IPS-18a (cell line): Measurements from ENCODE around the gene CLEC19A.
"Not testable (repeated sequence)": the region's sequence is repeated elsewhere in the genome, so short reads cannot be mapped to it uniquely, and the experiment has no call there.

Experiments used
- H3K27ac ChIP-seq: one replicate; pipeline ENCODE4 v1.5.1; 2013; ENCODE audit warnings: low read length
- H3K27me3 ChIP-seq: one replicate; pipeline ENCODE4 v1.6.1; 2013; ENCODE audit warnings: mild to moderate bottlenecking, low read length; ENCODE audit not compliant: control insufficient read depth, insufficient read depth
- H3K36me3 ChIP-seq: one replicate; pipeline ENCODE4 v1.6.1; 2013; ENCODE audit warnings: low read depth, low read length; ENCODE audit not compliant: control insufficient read depth
- H3K4me1 ChIP-seq: one replicate; pipeline ENCODE4 v1.6.1; 2013; ENCODE audit warnings: low read depth, low read length; ENCODE audit not compliant: control insufficient read depth
- H3K4me3 ChIP-seq: one replicate; pipeline ENCODE4 v1.5.1; 2013; ENCODE audit warnings: low read length
- H3K9ac ChIP-seq: one replicate; pipeline ENCODE4 v1.6.1; 2013; ENCODE audit warnings: mild to moderate bottlenecking, low read length, moderate library complexity
- H3K9me3 ChIP-seq: one replicate; pipeline ENCODE4 v1.6.1; 2013; ENCODE audit warnings: low read depth, low read length; ENCODE audit not compliant: control insufficient read depth

CLEC19A gene

GRCh38 chr16:19304750-19305149 is 19.2 kb downstream of the CLEC19A start:
- no peak overlapping the region for H3K9ac ChIP-seq
- H3K9me3 ChIP-seq, result no peaks in the 10 kb centered on the region
- H3K27ac ChIP-seq, result no peak overlapping the region
- H3K27me3 ChIP-seq, result no peaks in the 10 kb centered on the region
- no peaks in the 10 kb centered on the region for H3K4me1 ChIP-seq
- H3K4me3 ChIP-seq, result no peak overlapping the region
- H3K36me3 ChIP-seq, result no peaks in the 10 kb centered on the region

DNA sequence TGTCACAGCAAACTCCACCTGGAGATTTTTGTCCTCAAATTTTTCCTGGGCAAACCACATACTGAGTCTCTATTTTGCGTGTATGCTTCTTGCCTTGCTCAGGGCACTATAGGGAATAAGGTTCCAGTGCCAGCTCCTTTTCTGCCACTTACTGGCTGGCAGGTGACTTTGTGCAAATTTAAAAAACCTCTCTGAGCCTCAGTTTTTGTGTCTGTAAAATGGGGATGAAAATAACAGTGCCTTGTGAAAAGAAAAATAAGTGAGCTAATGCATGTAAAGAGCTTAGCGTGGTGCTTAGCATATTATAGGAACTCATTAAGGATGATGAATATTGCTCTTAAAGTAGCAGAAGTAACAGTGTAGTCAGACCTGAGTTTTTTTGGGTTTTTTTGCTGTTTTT is 19.9 kb downstream of the CLEC19A start:
- H3K9ac ChIP-seq, result no peak overlapping the region
- H3K27me3 ChIP-seq, result no peaks in the 10 kb centered on the region
- no peak overlapping the region for H3K4me3 ChIP-seq
- H3K36me3 ChIP-seq, result no peaks in the 10 kb centered on the region
- H3K27ac ChIP-seq, result no peak overlapping the region
- no peaks in the 10 kb centered on the region for H3K4me1 ChIP-seq
- no peaks in the 10 kb centered on the region for H3K9me3 ChIP-seq

- H3K27ac ChIP-seq, result no peak overlapping the region
- H3K9ac ChIP-seq, result no peak overlapping the region
- H3K4me3 ChIP-seq, result no peak overlapping the region
- no peaks in the 10 kb centered on the region for H3K27me3 ChIP-seq
- H3K36me3 ChIP-seq, result no peaks in the 10 kb centered on the region
- no peaks in the 10 kb centered on the region for H3K4me1 ChIP-seq
- no peaks in the 10 kb centered on the region for H3K9me3 ChIP-seq
Measured at GRCh38 chr16:19307587-19308241, 22.2 kb downstream of the CLEC19A start.

GRCh38 chr16:19308392-19308791 is 22.9 kb downstream of the CLEC19A start:
- no peaks in the 10 kb centered on the region for H3K27me3 ChIP-seq
- no peak overlapping the region for H3K27ac ChIP-seq
- no peak overlapping the region for H3K4me3 ChIP-seq
- no peaks in the 10 kb centered on the region for H3K36me3 ChIP-seq
- H3K9ac ChIP-seq, result no peak overlapping the region
- no peaks in the 10 kb centered on the region for H3K9me3 ChIP-seq
- H3K4me1 ChIP-seq, result no peaks in the 10 kb centered on the region

DNA sequence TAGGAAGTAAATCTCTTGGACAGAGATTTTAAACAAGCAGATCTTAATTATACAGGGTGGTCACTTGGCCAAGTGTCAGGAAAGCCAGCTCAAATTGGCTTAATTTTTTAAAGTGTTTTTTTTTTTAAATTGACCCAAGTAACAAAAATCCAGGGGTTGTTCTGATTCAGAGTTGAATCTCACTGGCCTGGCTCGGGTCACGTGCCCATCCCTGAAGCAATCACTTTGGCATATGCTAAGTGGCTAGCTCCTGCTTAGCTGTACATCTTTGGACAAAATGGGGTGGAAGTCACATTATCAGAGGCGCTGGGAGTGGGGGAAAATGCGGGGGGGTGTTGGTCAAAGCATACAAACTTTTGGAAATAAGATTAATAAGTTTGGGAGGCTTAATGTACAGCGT is 23.6 kb downstream of the CLEC19A start:
- Histone ChIP-seq H3K4me3 (no peak overlapping the region), H3K9ac (no peak overlapping the region), H3K9me3 (no peaks in the 10 kb centered on the region), H3K36me3 (no peaks in the 10 kb centered on the region), H3K27ac (no peak overlapping the region), H3K4me1 (no peaks in the 10 kb centered on the region), H3K27me3 (no peaks in the 10 kb centered on the region)

DNA sequence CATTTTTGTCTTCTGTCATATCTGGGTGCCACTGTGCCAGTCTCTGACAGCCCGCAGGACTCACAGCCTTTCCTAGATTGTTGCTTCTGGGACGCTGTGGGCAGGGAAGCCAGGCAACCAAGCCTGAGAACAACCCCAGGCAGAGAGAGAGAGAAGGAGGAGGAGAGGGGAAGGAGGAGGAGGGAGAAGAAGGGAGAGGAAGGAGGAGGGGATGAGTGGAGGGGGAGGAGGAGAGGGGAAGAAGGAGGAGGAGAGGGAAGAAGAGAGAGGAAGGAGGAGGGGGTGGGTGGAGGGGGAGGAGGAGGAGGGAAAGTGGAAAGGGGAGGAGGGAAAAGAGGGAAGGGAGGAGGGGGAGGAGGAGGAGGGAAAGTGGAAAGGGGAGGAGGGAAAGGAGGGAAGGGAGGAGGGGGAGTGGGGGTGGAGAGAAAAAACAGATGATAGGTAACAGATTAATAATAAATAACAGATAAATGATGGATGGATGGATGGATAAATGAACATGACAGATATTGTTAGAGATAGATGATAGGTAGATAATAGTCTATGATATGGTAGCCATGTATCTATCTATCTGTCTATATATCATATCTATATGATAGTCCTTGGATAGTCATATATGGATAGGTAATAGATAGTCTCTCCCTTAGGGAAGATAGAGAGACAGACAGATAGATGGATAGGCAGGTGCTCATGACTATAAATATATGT is 29.3 kb downstream of the CLEC19A start:
- no peak overlapping the region for H3K9ac ChIP-seq
- H3K27ac ChIP-seq, result no peak overlapping the region
- no peaks in the 10 kb centered on the region for H3K27me3 ChIP-seq
- H3K4me3 ChIP-seq, result no peak overlapping the region
- H3K4me1 ChIP-seq, result peaks cover 16% of the 10 kb centered on the region
- no peaks in the 10 kb centered on the region for H3K9me3 ChIP-seq
- no peaks in the 10 kb centered on the region for H3K36me3 ChIP-seq

DNA sequence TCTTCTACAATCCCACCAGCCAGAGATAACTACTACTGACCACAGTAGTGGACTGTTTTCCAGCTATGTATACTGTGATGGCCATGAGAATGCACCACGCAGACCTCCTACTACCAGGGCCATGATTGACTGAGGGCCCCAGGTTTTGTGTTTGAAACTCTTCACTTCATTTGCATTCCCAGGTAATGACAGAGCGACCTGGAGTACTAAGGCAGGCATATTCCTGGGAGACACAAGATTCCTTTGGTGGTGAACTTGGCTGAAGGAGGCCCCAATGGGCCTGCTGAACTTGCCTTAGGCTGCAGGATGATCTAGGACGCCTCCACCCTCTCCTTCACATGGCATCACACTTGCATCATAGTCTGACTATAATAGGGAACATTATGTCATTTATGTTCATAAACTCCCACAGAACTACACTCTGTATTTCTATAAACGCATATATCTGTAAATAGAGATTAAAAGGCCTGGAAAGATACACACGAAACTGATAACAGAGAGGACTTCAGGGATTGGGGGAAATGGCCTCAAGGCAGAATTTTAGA is 30.4 kb downstream of the CLEC19A start:
- H3K9me3 ChIP-seq, result no peaks in the 10 kb centered on the region
- no peaks in the 10 kb centered on the region for H3K36me3 ChIP-seq
- no peak overlapping the region for H3K4me3 ChIP-seq
- no peak overlapping the region for H3K27ac ChIP-seq
- H3K27me3 ChIP-seq, result no peaks in the 10 kb centered on the region
- H3K9ac ChIP-seq, result no peak overlapping the region
- H3K4me1 ChIP-seq, result peaks cover 16% of the 10 kb centered on the region

- Histone ChIP-seq H3K9me3 (no peaks in the 10 kb centered on the region), H3K27me3 (no peaks in the 10 kb centered on the region), H3K4me1 (peaks cover 16% of the 10 kb centered on the region), H3K4me3 (no peak overlapping the region), H3K36me3 (no peaks in the 10 kb centered on the region), H3K27ac (no peak overlapping the region), H3K9ac (no peak overlapping the region)
Measured at GRCh38 chr16:19316846-19317245, 31.3 kb downstream of the CLEC19A start.

GRCh38 chr16:19321186-19321585 is 35.7 kb downstream of the CLEC19A start:
- not testable (repeated sequence) for H3K27ac ChIP-seq, H3K9me3 ChIP-seq, H3K36me3 ChIP-seq, H3K4me3 ChIP-seq, H3K27me3 ChIP-seq, H3K9ac ChIP-seq
- peaks cover 10% of the 10 kb centered on the region for H3K4me1 ChIP-seq

- Histone ChIP-seq H3K9ac (no peak overlapping the region), H3K36me3 (no peaks in the 10 kb centered on the region), H3K9me3 (no peaks in the 10 kb centered on the region), H3K27ac (no peak overlapping the region), H3K27me3 (no peaks in the 10 kb centered on the region), H3K4me3 (no peak overlapping the region), H3K4me1 (no peaks in the 10 kb centered on the region)
Measured at GRCh38 chr16:19323596-19323995, 38.1 kb downstream of the CLEC19A start.

- H3K27me3 ChIP-seq, result no peaks in the 10 kb centered on the region
- no peaks in the 10 kb centered on the region for H3K36me3 ChIP-seq
- no peak overlapping the region for H3K4me3 ChIP-seq
- H3K27ac ChIP-seq, result no peak overlapping the region
- H3K9me3 ChIP-seq, result no peaks in the 10 kb centered on the region
- H3K9ac ChIP-seq, result no peak overlapping the region
- no peaks in the 10 kb centered on the region for H3K4me1 ChIP-seq
Measured at GRCh38 chr16:19328364-19328763, 42.8 kb downstream of the CLEC19A start.

DNA sequence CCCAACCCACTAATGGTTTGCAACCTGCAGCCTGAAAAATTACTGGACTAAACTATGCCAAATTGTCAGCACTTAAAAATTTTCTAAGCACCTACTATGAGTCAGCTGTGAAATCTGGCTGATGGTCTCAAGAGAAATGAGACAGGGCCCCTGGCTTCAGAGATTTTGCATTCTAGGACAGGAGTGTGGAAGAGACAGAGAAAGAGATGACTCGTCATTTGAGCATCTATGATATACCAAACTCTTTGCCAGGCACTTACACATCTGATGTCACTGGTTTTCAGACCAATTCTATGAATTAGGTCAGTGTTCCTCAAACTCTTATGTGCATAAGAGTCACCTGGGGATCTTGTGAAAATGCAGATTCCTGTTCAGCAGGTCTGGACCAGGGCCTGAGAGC is 44.4 kb downstream of the CLEC19A start:
- no peaks in the 10 kb centered on the region for H3K4me1 ChIP-seq
- no peaks in the 10 kb centered on the region for H3K36me3 ChIP-seq
- no peaks in the 10 kb centered on the region for H3K9me3 ChIP-seq
- H3K27ac ChIP-seq, result no peak overlapping the region
- no peak overlapping the region for H3K9ac ChIP-seq
- no peak overlapping the region for H3K4me3 ChIP-seq
- H3K27me3 ChIP-seq, result no peaks in the 10 kb centered on the region
